GM19035 (cell line): ENCODE measurements around the gene PDCD11.
"Not testable (repeated sequence)": the region's sequence is repeated elsewhere in the genome, so short reads cannot be mapped to it uniquely, and the experiment has no call there.

Source experiments
- ATAC-seq: cut with Tn5 transposase; IDR thresholded peaks from one replicate; pipeline ENCODE4 v1.9.1; 2021; ENCODE audit not compliant: unreplicated experiment

Gene PDCD11, protein sequence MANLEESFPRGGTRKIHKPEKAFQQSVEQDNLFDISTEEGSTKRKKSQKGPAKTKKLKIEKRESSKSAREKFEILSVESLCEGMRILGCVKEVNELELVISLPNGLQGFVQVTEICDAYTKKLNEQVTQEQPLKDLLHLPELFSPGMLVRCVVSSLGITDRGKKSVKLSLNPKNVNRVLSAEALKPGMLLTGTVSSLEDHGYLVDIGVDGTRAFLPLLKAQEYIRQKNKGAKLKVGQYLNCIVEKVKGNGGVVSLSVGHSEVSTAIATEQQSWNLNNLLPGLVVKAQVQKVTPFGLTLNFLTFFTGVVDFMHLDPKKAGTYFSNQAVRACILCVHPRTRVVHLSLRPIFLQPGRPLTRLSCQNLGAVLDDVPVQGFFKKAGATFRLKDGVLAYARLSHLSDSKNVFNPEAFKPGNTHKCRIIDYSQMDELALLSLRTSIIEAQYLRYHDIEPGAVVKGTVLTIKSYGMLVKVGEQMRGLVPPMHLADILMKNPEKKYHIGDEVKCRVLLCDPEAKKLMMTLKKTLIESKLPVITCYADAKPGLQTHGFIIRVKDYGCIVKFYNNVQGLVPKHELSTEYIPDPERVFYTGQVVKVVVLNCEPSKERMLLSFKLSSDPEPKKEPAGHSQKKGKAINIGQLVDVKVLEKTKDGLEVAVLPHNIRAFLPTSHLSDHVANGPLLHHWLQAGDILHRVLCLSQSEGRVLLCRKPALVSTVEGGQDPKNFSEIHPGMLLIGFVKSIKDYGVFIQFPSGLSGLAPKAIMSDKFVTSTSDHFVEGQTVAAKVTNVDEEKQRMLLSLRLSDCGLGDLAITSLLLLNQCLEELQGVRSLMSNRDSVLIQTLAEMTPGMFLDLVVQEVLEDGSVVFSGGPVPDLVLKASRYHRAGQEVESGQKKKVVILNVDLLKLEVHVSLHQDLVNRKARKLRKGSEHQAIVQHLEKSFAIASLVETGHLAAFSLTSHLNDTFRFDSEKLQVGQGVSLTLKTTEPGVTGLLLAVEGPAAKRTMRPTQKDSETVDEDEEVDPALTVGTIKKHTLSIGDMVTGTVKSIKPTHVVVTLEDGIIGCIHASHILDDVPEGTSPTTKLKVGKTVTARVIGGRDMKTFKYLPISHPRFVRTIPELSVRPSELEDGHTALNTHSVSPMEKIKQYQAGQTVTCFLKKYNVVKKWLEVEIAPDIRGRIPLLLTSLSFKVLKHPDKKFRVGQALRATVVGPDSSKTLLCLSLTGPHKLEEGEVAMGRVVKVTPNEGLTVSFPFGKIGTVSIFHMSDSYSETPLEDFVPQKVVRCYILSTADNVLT (N-terminal part only)

GRCh38 chr10:103396067-103396788, at the start of gene PDCD11, which contains the start of gene ATP5MK:
Gene PDCD11 (plus strand): TSS chr10:103396626. CDS start chr10:103398427, 1,801 bp downstream.
Gene ATP5MK (minus strand): TSS chr10:103396475. CDS start chr10:103392457, 4,018 bp downstream.
- ATAC-seq, result peak; percentile 99

- no peak for ATAC-seq
Observed at GRCh38 chr10:103350175-103350516, 46.3 kb upstream of the PDCD11 start.

GRCh38 chr10:103350517-103351260, 45.7 kb upstream of the PDCD11 start, which contains the start of gene PCGF6:
Gene PCGF6 (minus strand): TSS chr10:103351140. CDS start chr10:103351066, 74 bp downstream.
- peak; percentile 83 for ATAC-seq

GRCh38 chr10:103353281-103353680, 43.1 kb upstream of the PDCD11 start:
- ATAC-seq, result no peak

DNA sequence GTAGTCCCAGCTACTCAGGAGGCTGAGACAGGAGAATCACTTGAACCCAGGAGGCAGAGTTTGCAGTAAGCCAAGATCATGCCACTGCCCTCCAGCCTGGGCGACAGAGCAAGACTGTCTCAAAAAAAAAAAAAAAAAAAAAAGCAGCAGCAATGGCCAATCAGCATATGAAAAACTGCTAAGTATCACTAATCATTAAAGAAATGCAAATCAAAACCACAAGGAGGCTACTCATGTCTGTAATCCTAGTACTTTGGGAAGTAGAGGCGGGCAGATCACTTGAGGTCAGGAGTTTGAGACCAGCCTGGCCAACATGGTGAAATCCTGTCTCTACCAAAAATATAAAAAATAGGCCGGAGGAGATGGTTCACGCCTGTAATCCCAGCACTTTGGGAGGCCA, 41.9 kb upstream of the PDCD11 start:
- not testable (repeated sequence) for ATAC-seq

DNA sequence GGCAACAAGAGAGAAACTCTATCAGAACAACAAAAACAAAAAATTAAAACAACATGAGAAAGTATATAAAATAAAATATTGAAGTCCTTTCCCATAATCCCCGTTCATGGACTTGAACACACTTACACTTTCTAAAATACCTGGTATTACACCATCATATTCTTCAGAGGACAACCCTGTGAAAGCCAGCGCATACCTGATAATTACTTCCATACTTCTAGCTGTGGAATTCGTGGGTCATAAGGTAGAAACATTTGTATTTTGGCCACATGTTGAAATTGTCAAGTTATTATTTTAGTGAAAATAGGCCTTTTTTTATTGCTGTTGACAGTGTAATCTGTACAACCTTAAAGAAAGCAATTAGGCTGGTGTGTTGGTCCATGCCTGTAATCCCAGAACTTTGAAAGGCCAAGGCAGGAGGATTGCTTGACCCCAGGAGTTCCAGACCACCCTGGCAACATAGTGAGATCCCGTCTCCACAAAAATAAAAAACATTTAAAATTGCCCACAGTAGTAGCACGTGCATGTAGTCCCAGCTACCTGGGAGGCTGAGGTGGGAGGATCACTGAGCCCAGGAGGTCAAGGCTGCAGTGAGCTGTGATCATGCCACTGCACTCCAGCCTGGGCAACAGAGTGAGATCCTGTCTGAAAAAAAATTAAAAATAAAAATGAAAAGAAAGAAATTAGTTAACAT, 40.4 kb upstream of the PDCD11 start:
- ATAC-seq, result no peak

DNA sequence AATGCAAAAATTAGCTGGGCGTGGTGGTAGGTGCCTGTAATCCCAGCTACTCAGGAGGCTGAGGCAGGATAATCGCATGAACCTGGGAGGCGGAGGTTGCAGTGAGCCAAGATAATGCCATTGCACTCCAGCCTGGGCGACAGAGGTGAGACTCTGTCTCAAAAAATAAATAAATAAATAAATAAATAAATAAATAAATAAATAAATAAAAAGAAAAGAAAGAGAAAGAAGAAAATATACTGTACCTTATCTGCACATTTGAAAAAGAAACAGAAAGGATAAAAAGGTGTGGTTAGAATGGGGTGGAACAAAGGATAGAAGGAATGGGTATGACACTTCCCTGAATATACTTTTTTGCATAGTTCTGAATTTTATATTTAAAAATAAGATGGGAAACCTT, 36.9 kb upstream of the PDCD11 start:
- ATAC-seq, result not testable (repeated sequence)

DNA sequence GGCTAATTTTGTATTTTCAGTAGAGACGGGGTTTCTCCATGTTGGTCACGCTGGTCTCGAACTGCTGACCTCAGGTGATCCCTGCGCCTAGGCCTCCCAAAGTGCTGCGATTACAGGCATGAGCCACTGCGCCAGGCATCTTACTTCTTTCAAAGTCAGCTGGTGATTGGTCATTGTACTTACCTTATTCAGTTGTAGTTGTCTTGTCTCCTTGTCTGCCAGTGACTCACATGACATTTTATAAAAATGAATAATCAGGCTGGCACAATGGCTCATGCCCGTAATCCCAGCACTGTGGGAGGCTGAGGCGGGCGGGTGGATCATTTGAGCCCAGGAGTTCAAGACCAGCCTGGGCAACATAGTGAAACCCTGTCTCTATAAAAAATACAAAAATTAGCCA, 35.6 kb upstream of the PDCD11 start:
- ATAC-seq, result not testable (repeated sequence)

DNA sequence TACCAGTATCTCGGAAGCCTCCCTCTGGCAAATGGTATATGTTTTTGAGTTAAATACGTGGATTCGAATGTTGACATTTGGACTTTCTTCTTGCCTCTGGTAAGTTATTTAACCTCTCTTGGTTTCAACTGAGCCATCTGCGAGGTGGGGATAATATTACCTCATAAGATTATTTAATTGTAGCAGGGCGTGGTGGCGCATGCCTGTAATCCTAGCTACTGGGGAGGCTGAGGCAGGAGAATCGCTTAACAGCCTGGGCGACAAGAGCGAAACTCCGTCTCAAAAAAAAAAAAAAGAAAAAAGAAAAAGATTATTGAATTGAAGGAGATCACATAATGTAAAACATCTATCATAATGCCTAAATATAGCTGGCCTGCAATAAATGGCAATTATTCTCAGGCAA, 29.0 kb upstream of the PDCD11 start:
- ATAC-seq, result no peak

GRCh38 chr10:103367782-103368518, 28.5 kb upstream of the PDCD11 start, which contains the start of gene TAF5:
Gene TAF5 (plus strand): TSS chr10:103367976. CDS start chr10:103367990, 14 bp downstream.
- ATAC-seq, result peak; percentile 66

GRCh38 chr10:103373544-103373943, 22.9 kb upstream of the PDCD11 start:
- ATAC-seq, result no peak

- no peak for ATAC-seq
Observed at GRCh38 chr10:103374263-103374662, 22.2 kb upstream of the PDCD11 start.

GRCh38 chr10:103382769-103383168, 13.7 kb upstream of the PDCD11 start:
- ATAC-seq, result no peak

DNA sequence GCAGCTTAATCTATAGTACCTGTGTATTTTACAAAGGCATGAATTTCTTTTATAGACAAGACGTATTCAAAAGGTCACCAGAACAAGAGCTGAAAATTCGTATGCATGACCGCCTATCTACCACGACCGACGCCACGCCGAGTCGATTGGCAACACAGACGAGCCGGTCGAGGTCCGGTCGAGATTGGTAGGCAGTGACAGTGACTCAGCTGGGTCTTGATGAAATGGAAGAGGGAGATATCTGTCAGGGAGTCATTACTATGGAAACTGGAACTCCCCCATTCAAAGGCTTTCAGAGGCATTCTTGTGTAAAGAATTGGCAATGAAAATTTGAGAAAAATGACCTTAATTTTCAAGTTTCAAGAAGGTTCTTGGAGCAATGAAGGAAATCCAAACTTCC, 2.2 kb upstream of the PDCD11 start:
- ATAC-seq, result no peak

DNA sequence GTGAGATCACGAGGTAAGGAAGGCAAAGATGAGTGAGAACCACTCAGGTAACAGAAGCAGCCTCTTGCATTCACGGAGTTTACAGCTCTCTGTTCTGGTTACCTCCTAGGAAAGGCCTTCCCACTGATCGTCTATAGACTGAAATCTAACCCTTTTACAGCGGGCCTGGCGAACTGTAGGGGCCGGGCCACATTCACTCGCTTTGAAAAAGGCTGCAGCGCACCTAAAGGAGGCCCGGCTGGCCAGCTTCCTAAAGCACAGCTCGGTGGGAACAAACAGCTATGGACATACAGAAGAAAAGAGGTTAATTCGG, 716 bp upstream of the PDCD11 start:
- ATAC-seq, result no peak

- ATAC-seq, result peak; percentile 0
Observed at GRCh38 chr10:103396789-103397087, 312 bp downstream of the PDCD11 start.

- no peak for ATAC-seq
Observed at GRCh38 chr10:103397191-103397825, 882 bp downstream of the PDCD11 start.

DNA sequence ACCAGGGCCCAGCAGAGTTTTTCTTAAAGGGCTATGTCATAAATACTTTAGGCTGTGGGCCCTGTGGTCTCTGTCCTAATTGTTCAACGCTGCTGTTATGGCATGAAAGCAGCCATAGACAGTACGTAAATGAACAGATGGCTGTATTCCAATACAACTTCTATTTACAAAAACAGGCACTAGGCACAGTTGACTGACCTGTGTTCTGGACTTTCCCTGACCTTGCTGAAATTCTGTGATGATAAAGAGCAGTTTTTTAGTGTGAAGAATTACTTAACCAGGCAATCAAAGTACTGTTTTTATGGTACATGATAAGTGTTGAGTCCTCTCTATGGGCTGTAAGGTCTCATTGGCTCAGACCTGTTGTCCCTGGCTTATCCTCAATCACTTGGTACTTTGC, 17.1 kb downstream of the PDCD11 start:
- ATAC-seq, result no peak
